Measurements from ENCODE around the gene TC2N.
"Not testable (repeated sequence)": the region's sequence is repeated elsewhere in the genome, so short reads cannot be mapped to it uniquely, and the experiment has no call there.

TC2N gene

GRCh38 chr14:91867316-91867988, at the start of gene TC2N:
Gene TC2N (minus strand): TSS chr14:91867536. CDS start chr14:91813769, 53,767 bp downstream.
- no peak for DNase-seq

- DNase-seq: no peak
Observed at GRCh38 chr14:91912035-91912434, 44.7 kb upstream of the TC2N start.

- DNase-seq: peak; percentile 68
Observed at GRCh38 chr14:91911474-91912032, 44.2 kb upstream of the TC2N start.

- no peak for DNase-seq
Observed at GRCh38 chr14:91910196-91910595, 42.9 kb upstream of the TC2N start.

- no peak for DNase-seq
Observed at GRCh38 chr14:91906374-91906773, 39.0 kb upstream of the TC2N start.

- DNase-seq: no peak
Observed at GRCh38 chr14:91904956-91905645, 37.8 kb upstream of the TC2N start.

- no peak for DNase-seq
Observed at GRCh38 chr14:91904483-91904882, 37.1 kb upstream of the TC2N start.

GRCh38 chr14:91903070-91903469, 35.7 kb upstream of the TC2N start:
- no peak for DNase-seq

GRCh38 chr14:91902336-91902735, 35.0 kb upstream of the TC2N start:
- DNase-seq: no peak

GRCh38 chr14:91901449-91902226, 34.3 kb upstream of the TC2N start:
- DNase-seq: no peak

- no peak for DNase-seq
Observed at GRCh38 chr14:91899806-91900205, 32.5 kb upstream of the TC2N start.

- no peak for DNase-seq
Observed at GRCh38 chr14:91899213-91899612, 31.9 kb upstream of the TC2N start.

- no peak for DNase-seq
Observed at GRCh38 chr14:91898372-91898771, 31.0 kb upstream of the TC2N start.

- DNase-seq: not testable (repeated sequence)
Observed at GRCh38 chr14:91897716-91898115, 30.4 kb upstream of the TC2N start.

- no peak for DNase-seq
Observed at GRCh38 chr14:91897106-91897701, 29.9 kb upstream of the TC2N start.

GRCh38 chr14:91896419-91896818, 29.1 kb upstream of the TC2N start:
- no peak for DNase-seq

- DNase-seq: no peak
Observed at GRCh38 chr14:91893669-91894068, 26.3 kb upstream of the TC2N start.

- peak; percentile 64 for DNase-seq
Observed at GRCh38 chr14:91893007-91893406, 25.7 kb upstream of the TC2N start.

- no peak for DNase-seq
Observed at GRCh38 chr14:91891721-91892220, 24.4 kb upstream of the TC2N start.

GRCh38 chr14:91891101-91891500, 23.8 kb upstream of the TC2N start:
- no peak for DNase-seq

GRCh38 chr14:91890291-91890749, 23.0 kb upstream of the TC2N start:
- DNase-seq: no peak

GRCh38 chr14:91889477-91890211, 22.3 kb upstream of the TC2N start:
- DNase-seq: no peak

All from islet precursor cell (in vitro differentiated cells).